Stimulated activated CD8-positive, alpha-beta memory T cell treated with anti-CD3 and anti-CD28 coated beads, Interleukin-4, amount 100 ng/mL, for 4 hours (primary cell): ENCODE measurements around the gene FAM217B.
A peak's percentile ranks its signal among the peaks of the same experiment; 100 is the strongest.

ENCODE experiments used
- DNase-seq, 2 donors: peaks; one replicate each; pipeline ENCODE4 v3.0.0-alpha.2; 2020; ENCODE audit warnings: low read depth in 2 of 2, low spot score in 1 of 2

FAM217B gene, protein sequence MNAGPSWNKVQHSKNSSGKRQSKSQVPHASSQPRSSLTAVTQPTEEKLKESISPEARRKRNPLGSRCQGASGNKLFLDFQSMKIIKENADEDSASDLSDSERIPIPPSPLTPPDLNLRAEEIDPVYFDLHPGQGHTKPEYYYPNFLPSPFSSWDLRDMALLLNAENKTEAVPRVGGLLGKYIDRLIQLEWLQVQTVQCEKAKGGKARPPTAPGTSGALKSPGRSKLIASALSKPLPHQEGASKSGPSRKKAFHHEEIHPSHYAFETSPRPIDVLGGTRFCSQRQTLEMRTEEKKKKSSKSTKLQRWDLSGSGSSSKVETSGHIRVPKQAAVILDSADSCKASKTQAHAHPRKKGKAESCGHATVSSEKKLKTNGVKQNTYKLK

DNA sequence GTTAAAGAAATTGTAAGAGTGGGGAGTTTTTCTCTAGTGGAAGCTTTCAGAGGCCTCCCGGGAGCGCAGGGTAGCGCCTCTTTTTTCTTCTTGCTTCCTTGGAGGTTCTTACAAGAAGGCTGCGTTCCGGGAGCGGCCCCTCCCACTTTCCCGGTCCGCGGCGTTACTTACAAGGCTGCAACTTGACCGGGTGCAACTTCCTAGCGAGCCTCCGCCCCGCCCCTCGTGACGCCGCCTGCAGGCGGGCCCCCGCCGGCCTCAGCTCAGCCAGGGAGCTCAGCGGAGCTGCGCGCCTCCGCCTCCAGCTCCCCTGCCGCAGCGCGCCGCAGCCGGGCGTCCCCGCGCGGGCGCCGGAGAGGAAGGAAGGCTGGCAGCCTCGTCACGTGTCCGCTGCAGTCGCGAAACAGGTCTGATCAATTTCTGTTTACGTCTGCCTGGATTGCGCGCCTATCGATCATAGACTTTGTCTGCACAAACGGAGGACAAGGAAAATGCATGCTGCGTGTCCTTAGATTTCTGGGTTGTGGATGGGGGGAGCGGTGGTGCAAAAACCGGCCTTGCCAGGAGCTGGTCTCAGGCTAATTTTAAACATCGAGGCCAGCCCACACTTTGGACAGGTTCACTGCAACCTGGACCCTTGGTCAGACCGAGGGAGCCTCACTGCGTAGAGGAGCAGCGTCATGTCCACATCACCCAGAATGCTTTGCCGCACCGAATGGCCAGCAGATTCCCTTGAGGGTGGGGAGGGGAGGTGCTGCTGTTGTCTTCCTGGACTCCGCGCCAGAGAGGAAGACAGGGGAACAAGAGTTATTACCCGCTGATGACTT is at the start of gene FAM217B, which contains the start of gene PPP1R3D:
TSS of gene FAM217B (plus strand) at position 261 of the 827 bp plus-strand sequence. CDS start 3,555 bp downstream, outside the sequence.
TSS of gene PPP1R3D (minus strand) at position 177 of the 827 bp plus-strand sequence. CDS start 374 bp downstream, outside the sequence.
- DNase-seq: peak; percentile 60 to 81

DNA sequence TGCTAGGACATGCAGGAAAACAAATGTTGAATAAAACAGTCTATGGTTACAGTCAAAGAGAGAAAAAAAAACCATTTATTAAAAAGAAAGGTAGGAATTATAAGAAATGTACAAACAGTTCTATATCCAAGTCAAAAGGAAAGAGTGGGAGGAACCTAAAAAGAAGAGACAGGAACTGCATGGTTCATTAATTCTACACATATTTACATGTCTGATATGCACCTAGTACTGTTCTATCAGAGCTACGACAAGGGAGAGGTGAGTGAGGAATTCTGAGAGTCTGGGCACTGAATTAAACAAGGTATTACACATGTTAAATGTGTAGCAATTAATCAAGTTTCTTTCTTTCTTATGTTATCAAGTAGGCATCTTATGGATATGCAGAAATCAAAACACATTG is 48.6 kb upstream of the FAM217B start:
- DNase-seq: no peak

DNA sequence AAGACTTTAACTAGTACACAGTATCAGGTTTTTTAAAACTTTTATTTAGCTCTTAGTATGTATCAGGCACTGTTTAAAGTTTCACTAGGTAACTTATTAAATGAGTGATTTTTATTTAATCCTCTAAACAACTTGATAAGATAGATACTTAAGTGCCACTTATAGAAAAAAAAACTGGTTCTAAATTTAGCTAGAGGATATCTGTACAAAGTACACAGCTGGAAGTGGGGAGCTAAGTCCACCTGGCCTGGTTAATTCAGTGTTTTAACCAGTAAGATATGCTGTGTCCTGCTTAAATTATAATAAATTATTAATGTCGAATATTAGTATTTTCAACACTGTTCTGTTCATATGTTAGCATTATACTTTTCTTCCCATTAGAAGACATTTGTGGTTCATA is 44.3 kb upstream of the FAM217B start:
- DNase-seq: no peak

- DNase-seq: no peak
Measured at GRCh38 chr20:59902470-59902869, 37.7 kb upstream of the FAM217B start.

GRCh38 chr20:59903621-59904020 is 36.6 kb upstream of the FAM217B start:
- DNase-seq: no peak

DNA sequence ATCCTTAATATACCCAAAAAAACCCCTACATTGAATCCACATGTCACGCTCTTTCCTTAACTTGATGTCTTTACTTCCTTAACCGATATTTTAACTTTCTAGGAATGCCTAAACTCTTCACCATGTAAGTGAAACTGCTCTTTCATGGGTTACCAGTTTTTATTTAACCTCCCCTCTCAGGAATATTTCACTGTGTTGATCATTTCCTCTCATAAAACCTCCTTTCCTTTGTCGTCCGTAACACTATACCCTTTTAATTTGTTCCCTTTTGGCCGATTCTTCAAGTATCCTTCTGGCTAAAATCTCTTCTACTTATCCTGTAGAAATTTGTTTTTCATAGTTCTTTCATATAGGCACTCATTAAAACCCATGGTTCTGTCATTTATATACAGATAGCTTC is 31.3 kb upstream of the FAM217B start:
- DNase-seq: no peak

- no peak for DNase-seq
Measured at GRCh38 chr20:59911041-59911440, 29.1 kb upstream of the FAM217B start.

GRCh38 chr20:59912609-59913008 is 27.6 kb upstream of the FAM217B start:
- DNase-seq: no peak

GRCh38 chr20:59920944-59921343 is 19.2 kb upstream of the FAM217B start:
- DNase-seq: no peak

DNA sequence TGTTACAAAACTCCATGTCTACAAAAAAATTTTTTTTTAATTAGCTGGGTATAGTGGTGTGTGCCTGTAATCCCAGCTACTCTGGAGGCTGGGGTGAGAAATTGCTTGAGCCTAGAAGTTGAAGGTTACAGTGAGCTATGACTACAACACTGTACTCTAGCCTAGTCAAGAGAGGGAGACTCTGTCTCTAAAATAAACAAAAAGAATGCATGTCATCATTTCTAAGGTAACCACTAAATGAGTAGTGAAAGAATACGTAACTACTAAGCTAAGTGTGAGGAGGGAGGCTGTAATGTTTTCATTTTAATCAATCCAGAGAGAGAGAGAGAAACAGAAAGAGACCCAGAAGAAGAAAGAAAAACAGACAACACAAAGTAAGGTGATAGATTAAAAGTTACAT is 16.7 kb upstream of the FAM217B start:
- no peak for DNase-seq

DNA sequence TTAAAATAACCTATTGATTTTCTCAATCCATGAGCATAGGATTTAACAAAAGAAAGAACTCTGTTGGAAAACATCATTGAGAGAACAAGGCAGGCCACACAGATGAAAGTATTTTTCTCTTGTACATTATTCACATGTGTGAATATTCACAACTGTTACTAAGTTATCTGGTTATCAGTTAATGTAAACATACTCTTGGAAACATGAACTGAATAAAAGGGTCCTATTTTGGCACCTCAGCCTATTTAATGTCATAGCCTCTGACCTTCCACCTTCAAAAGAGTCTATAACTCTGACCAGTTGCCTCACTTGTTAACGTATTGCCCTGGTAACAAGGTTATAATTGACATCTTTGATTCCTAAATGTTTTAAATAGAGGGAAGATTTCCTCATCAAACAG is 14.8 kb upstream of the FAM217B start:
- no peak for DNase-seq

DNA sequence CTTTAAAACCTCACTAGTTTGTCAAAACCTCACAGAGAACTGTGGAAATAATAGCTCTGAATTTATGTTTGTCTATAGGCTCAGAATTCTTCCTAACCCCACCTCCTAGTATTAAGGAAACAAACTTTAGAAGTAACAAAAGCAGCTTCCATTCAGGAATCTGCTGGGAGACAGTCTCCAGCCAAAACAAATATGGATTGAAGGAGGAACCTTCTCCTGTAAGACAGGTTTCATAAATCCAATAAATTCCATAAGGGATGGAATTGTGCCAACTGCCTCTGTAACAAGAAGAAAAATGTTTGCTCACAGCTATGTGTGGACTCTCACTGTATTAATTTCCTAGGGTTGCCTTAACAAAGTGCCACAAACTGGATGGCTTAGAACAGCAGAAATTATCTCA is 14.3 kb upstream of the FAM217B start:
- no peak for DNase-seq

GRCh38 chr20:59931511-59932312 is 8.5 kb upstream of the FAM217B start:
- no peak for DNase-seq

DNA sequence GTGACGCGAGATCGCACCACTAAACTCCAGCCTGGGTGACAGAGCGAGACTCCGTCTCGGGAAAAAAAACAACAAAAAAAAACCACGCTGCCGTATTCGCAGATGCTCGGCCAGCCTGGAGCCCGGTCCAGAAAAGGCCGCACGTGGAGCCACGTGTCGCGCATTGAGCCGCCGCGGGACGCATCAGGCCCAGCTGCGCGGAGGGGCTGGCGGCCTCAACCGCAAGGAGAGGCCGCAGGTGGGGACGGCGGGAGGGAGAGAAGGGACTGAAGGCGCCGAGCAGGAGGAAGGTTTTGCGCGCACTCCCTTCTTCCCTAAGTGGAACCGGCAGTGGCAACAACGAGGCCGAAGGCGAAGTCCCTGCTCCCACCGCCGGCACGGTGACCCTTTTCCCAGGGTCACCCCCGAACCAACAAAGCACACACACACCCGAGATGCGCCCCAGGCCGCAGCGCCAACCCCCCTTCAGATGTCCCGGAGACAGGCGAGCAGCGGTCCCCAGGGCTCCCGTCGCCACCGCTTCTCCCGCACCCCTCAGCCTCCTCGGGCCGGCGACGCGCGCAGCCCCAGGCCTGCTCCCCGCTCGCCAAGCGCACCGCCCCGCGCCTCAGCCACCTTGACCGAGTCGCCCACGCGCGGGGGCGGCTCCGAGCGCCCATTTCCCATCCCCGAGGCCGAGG is 7.4 kb upstream of the FAM217B start:
- no peak for DNase-seq

DNA sequence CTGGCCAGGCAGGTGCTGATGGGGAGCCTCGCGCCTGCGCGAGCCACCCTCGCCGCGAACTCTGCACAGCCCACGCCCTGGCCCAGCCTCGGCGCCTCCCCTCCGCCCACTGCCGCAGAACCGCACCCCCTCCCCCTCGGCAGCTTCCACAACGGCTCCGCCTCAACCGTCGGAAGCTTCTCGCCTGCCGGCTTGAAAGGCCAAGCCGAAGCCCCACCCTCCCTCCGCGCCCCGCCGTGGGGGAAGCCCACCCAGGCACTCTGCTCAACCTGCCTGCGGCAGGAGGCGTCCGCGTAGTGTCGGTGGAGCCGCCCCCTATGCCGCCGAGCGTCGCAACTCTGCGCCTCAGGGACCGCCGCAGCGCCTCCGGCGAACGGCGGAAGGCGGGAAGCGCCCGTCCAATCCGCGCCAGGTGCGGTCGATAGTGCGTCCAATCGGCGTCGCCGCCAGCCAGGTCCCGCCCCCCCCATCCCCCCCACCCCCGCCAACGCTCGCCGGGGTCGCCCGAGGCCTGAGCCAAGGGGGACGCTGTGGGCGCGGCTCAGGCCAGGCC is 6.8 kb upstream of the FAM217B start, which contains the start of gene SYCP2:
TSS of gene SYCP2 (minus strand) at position 342 of the 553 bp plus-strand sequence. CDS start 11,224 bp downstream, outside the sequence.
- DNase-seq: peak in 1 of 2 donors; percentile 40

DNA sequence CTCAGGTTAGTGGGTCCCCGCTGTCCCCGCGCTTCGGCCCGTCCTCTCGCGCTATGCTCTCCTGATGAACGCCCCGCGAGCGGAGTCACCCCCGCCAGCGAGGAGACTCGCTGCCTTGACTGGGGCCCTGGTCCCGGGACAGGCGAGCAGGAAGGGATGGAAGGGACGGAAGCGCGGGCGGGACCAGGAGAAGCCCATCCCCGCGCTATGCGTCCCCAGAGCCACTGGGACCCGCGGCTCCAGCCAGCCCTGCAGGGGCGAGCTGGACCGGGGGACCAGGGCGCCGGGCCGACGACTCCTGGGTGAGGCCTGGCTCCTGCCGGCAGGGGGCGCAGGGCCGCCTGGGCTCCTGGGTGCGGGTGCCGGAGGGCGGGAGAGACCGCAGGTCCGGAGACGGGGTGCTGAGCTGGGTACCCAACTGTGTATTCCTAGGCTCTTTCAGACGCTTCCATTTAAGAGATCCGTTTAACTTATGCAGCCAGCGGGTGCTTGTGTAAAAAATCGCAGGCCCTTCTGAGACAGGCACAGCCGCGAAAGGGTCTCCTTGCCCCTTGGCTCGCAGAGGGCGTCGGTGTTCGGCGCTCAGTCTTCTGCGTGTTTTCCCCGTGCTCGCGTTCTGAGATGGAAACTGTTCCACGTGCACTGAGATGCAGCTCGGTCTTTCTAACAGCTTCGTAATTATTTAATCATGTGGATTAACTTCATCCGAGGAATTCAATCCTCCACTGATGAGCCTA is 6.2 kb upstream of the FAM217B start:
- DNase-seq: peak; percentile 37 to 46

DNA sequence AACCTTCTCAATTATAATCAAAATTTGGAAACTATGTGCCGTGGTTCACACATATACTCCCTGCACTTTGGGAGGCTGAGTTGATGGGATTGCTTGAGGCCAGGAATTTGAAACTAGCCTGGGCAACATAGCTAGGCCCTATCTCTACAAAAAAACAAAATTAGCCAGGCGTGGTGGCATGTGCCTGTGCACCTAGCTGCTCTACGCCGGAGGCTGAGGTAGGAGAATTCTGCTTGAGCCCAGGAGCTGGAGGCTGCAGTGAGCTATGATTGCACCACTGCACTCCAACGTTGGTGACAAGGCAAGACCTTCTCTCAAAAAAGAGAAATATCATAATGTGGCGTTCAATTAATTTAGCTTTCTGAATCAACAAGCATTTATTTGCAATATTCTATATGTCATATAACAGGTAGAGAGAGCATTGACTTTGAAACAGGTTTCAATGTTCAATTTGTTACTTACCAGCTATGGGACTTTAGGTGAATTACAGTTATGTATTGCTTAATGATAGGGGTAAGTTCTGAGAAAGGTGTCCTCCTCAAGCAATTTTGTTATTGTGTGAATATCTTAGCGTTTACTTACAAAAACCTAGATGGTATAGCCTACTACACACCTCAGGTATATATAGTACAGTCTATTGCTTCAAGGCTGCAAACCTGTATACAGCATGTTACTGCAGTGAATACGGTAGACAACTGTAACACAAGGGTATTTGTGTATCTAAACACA is 4.6 kb upstream of the FAM217B start:
- DNase-seq: no peak

DNA sequence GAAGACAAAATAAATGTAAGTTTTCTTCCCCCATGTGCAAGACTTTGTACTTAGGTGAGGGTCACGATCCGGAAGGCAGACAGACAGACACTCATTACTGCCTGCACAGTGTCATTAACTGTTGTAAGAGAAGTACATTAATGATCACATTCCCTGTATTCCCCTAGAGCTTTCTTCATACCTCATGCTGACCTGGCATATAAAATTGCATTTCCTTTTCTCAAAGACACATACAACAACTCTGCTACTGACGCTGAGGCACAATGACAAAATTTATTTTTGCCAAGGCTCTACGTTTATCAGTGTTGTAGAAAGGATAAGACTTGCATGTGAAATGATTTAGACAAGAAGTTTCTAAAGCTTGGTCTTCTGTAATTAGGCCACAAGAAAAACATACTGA is 3.8 kb upstream of the FAM217B start:
- no peak for DNase-seq

- no peak for DNase-seq
Measured at GRCh38 chr20:59937150-59937549, 3.0 kb upstream of the FAM217B start.
